ENCODE results near the gene CBR3. TPM values are rescaled to one million over a fixed set of nuclear protein-coding genes. Genes with fewer than 3 reads are reported as not detected.
A peak's percentile ranks its signal among the peaks of the same experiment; 100 is the strongest.

The CBR3 gene
- total RNA-seq, 1 experiment from 2014 or later: 20.1 TPM

DNA sequence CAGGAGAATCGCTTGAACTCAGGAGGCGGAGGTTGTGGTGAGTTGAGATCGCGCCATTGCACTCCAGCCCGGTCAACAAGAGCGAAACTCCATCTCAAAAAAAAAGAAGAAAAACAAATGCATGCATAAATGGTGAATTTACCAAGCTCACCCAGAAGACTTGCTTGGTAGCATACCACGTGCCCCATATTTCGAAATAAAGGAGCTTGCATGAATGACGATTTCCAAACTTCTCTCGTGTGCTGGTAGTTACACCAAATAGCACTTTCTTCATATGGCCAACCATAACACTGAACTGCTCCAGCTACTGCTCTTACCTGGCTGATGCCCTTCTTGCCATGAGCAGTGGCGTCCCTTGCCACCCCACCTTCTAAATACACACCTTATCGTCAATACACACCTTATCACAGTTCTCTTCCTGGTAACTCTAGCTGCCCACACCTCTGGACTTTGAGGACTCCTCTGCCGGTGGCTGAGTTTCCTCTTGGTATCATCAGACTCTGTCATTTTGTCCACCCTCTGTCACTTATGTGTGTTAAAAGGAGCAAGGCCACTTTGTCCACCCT lies 24.6 kb downstream of the CBR3 start:
- H3F3A ChIP-seq (ENCODE audit: insufficient read depth, low read depth): no peaks in the 10 kb centered on the region; the same call in 1 of the 2 replicates
- no TSS peak for BruUV-seq (replicated peaks)
- ChIA-PET POLR2A (ENCODE audit: unreplicated experiment) (interaction anchor here (1.1 kb wide), 1 partner anchor 29 kb away, joined by 5 read pairs; no protein-coding TSS in a partner anchor), CTCF (no interaction called here)
- H3K4me3 ChIP-seq: no peak overlapping the region
- H4K20me1 ChIP-seq (ENCODE audit: insufficient read depth): no peaks in the 10 kb centered on the region
- intact Hi-C loops (cut with micrococcal nuclease; ENCODE audit: unreplicated experiment): no loop called here
- no peak overlapping the region for H2AFZ ChIP-seq
- no peaks in the 10 kb centered on the region for H3K9me3 ChIP-seq (ENCODE audit: insufficient read depth, low read depth)
- peaks cover 15% of the 10 kb centered on the region for H3K4me1 ChIP-seq (replicated peaks; ENCODE audit: insufficient read depth)
- no peaks in the 10 kb centered on the region for H3K9me2 ChIP-seq (ENCODE audit: insufficient read depth)
- DNase-seq: peak in 1 of 2 experiments; percentile 61
- H3K27ac ChIP-seq: no peak overlapping the region
- TF ChIP-seq EZH2 (IDR thresholded peaks at IDR 0.05; ENCODE audit: low read depth): no peak
- TF ChIP-seq, protein P1, sequence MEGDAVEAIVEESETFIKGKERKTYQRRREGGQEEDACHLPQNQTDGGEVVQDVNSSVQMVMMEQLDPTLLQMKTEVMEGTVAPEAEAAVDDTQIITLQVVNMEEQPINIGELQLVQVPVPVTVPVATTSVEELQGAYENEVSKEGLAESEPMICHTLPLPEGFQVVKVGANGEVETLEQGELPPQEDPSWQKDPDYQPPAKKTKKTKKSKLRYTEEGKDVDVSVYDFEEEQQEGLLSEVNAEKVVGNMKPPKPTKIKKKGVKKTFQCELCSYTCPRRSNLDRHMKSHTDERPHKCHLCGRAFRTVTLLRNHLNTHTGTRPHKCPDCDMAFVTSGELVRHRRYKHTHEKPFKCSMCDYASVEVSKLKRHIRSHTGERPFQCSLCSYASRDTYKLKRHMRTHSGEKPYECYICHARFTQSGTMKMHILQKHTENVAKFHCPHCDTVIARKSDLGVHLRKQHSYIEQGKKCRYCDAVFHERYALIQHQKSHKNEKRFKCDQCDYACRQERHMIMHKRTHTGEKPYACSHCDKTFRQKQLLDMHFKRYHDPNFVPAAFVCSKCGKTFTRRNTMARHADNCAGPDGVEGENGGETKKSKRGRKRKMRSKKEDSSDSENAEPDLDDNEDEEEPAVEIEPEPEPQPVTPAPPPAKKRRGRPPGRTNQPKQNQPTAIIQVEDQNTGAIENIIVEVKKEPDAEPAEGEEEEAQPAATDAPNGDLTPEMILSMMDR (conservative IDR thresholded peaks at IDR 0.05): no peak
- H3K79me2 ChIP-seq (ENCODE audit: low read depth): no peaks in the 10 kb centered on the region; the same call in 1 of the 2 replicates
- H3K27me3 ChIP-seq (ENCODE audit: insufficient read depth, low read depth): no peaks in the 10 kb centered on the region
- H3K4me2 ChIP-seq: no peak overlapping the region; the same call in 1 of the 2 replicates
- H3K36me3 ChIP-seq (ENCODE audit: low read depth): no peaks in the 10 kb centered on the region

DNA sequence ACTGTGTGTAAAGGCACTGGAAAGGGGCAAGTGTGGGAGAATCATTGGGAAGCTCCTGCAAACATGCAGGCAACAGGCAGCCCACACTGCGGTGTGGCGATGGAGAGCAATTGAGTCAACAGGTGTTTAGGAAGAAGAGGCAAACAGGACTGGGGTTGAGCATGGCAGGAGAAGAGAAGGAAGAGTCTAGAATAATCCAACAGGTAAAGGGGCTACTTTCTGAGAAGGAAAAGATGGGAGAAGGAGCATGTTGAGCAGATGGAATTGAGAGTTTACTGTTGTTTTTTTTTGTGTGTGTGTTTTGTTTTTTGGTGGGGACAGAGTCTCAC lies 25.9 kb downstream of the CBR3 start:
- no peak for DNase-seq
- H2AFZ ChIP-seq: no peak overlapping the region
- H3F3A ChIP-seq (ENCODE audit: insufficient read depth, low read depth): no peaks in the 10 kb centered on the region
- H3K4me2 ChIP-seq: no peak overlapping the region
- TF ChIP-seq, protein P1 (conservative IDR thresholded peaks at IDR 0.05): no peak
- TF ChIP-seq EZH2 (IDR thresholded peaks at IDR 0.05; ENCODE audit: low read depth): no peak
- ChIA-PET CTCF (no interaction called here), POLR2A (ENCODE audit: unreplicated experiment) (no interaction called here)
- H3K27me3 ChIP-seq (ENCODE audit: insufficient read depth, low read depth): no peaks in the 10 kb centered on the region
- H3K4me1 ChIP-seq (replicated peaks; ENCODE audit: insufficient read depth): 0 out of 2 replicates have a peak, but pooled peaks cover 7% of the 10 kb centered on the region
- BruUV-seq (replicated peaks): no TSS peak
- H3K4me3 ChIP-seq: no peak overlapping the region
- no peaks in the 10 kb centered on the region for H3K9me3 ChIP-seq (ENCODE audit: insufficient read depth, low read depth)
- no peak overlapping the region for H3K27ac ChIP-seq
- no peaks in the 10 kb centered on the region for H3K36me3 ChIP-seq (ENCODE audit: low read depth)
- intact Hi-C loops (cut with micrococcal nuclease; ENCODE audit: unreplicated experiment): no loop called here
- no peaks in the 10 kb centered on the region for H4K20me1 ChIP-seq (ENCODE audit: insufficient read depth)
- no peaks in the 10 kb centered on the region for H3K9me2 ChIP-seq (ENCODE audit: insufficient read depth)
- H3K79me2 ChIP-seq (ENCODE audit: low read depth): no peaks in the 10 kb centered on the region; the same call in 1 of the 2 replicates

DNA sequence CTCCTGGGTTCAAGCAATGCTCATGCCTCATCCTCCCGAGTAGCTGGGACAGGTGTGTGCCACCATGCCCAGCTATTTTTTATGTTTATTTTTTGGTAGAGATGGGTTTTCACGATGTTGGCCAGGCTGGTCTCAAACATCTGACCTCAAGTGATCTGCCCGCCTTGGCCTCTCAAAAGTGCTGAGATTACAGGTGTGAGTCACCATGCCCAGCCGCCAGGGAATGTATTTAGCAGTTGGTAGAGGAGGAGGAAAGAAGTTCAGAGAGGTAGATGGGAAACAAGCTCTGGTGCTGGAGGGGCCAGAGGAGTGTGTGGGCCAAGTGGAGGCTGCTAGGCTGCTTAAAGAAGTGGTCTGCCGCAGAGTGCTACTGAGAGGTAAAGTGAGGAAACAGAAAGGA lies 27.8 kb downstream of the CBR3 start:
- Histone ChIP-seq H3K4me3 (no peak overlapping the region), H2AFZ (no peak overlapping the region), H3K36me3 (ENCODE audit: low read depth) (no peaks in the 10 kb centered on the region), H3K79me2 (ENCODE audit: low read depth) (no peaks in the 10 kb centered on the region), H3K27ac (no peak overlapping the region), H3K4me1 (replicated peaks; ENCODE audit: insufficient read depth) (0 out of 2 replicates have a peak, but pooled peaks cover 5% of the 10 kb centered on the region), H4K20me1 (ENCODE audit: insufficient read depth) (no peaks in the 10 kb centered on the region), H3K27me3 (ENCODE audit: insufficient read depth, low read depth) (no peaks in the 10 kb centered on the region), H3K4me2 (no peak overlapping the region), H3K9me2 (ENCODE audit: insufficient read depth) (no peaks in the 10 kb centered on the region), H3K9me3 (ENCODE audit: insufficient read depth, low read depth) (no peaks in the 10 kb centered on the region), H3F3A (ENCODE audit: insufficient read depth, low read depth) (no peaks in the 10 kb centered on the region)
- BruUV-seq (replicated peaks): no TSS peak
- no peak for DNase-seq
- ChIA-PET POLR2A (ENCODE audit: unreplicated experiment) (no interaction called here), CTCF (no interaction called here)
- intact Hi-C loops (cut with micrococcal nuclease; ENCODE audit: unreplicated experiment): no loop called here
- TF ChIP-seq, protein P1 (conservative IDR thresholded peaks at IDR 0.05): no peak
- no peak for TF ChIP-seq EZH2 (IDR thresholded peaks at IDR 0.05; ENCODE audit: low read depth)

Data from PC-9 (cell line).